Measurements from ENCODE around the gene ABCF2.

The ABCF2 gene

DNA sequence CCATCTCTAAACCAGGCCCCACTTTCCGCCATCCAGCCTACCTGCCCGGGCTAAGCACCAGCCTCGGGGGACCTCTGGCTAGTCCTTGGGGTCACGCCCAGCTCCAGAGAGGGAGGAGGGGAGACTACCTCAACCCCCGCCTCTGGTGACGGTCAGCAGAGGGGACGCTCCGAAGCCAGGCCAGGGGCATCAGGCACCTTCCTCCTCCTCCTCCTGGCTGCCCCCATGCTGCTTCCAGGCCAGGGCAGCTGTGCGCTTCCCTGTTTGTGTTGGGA, 25.5 kb upstream of the ABCF2 start:
- DNase-seq, result no peak

DNA sequence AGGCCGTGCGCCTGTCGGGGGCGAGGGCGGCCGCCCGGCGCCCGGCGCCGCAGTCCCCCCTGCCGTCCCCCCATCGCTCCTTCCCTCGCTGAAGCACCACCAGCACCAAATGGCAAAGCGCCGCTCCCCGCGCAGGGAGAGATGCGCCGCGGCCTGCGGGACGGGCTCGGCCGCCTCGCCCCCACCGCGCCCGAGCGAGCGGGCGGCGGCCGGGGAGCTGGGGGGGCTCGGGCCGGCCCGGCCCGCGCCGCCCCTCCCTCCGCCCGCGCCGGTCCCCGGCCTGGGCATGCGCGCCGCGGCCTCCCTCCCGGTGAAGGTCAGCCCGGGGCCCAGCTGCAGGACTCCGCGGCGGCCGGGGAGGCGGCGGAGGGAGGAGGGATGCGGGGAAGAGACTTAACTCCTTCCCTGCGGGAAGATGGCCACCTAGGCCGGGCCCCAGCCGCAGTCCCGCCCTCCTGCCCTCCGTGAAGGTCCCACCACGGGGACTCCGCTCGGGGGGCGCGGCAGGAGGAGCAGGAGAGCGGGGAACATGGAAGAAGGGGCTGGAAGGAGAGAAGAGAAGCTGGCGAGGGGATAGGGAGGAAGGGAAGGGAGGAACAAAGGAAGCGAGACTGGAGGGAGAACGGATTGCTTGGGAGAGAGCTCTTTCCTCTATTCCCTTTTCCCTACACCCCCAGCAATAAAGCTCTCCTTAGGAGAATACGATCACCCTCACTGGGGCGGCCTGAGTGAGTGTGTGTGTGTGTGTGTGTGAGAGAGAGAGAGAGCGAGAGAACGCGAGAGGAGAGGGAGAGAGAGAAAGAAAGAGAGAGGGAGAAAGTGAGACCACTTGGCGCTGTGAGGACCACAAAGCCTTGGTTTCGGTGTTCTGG, 24.9 kb upstream of the ABCF2 start:
- DNase-seq, result peak; percentile 92

DNA sequence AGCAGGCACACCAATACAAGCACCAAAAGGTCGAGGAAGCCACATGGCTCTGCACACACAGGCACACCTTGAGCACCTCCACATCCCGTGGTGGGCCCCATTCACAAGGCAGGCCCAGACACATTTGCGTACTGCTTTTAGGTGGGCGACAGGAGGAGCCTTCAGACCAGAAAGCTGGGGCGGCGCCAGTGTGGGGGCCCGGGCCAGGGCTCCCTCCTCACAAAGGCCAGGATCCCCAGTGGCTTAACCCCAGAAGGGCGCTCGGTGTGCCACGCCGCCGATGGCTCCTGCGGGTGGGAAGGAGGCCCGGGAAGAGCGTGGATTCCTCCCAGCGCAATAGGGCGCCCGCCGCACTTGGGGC, 24.3 kb upstream of the ABCF2 start:
- DNase-seq, result peak; percentile 79

DNA sequence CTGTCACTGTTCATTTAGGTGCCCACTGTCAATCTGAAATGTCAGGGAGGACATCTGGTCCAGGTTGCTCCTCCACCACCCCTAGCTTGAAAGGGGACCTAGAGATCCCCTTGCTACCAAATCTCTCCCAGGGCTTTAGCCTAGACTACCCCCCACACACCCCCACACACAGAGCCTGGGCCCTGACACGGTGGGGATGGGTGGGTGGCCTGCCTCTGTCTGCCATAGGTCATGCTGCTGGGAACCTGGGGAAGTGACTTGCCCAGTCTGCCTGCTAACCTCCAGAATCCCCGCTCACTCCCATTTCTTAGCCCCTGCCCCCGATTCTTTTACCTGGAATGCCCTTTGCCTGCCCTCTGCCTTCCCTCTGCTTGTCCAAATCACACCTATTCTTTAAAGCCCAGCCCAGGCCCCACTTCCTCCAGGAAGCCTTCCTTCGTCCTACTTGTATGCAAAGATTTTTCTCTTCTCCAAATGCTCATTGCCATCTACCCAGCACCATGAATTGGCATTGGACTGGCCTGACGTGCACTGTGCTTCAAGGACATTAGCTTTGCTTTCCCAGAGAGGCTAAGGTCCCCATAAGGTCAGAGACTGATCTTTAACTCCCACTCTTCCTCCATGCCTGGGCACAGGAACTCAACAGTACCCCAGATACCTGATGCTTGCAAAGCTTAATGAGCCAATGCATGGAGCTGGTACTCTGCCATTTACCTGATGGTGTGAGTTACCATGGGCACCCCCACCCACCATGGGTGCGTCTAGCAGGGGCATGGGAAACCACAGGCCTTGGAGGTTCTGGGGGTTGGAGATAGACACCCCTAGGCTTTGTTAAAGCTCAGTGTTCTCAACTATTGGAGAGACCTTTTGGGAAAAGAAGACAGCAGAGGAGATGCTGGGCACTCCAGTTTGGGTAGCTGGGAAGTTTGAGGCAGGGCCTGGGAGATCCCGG, 23.5 kb upstream of the ABCF2 start:
- DNase-seq, result no peak

DNA sequence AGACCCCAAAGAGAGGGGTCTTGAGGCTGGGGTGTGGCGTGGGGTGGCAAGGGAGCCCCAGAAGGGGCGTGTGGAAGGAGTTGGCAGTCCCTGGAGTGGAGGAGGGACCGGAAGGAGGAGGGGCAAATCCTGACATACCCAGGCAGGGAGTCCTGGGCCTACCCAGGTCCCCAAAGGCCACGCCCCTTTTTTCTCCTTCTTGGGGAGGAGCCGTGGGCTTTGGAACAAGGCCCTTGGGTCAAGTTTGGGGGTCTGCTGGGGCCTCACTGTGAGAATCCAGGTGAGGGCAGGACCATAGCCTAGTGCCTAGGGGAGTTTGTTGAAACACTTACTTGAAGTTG, 22.7 kb upstream of the ABCF2 start:
- peak; percentile 77 for DNase-seq

DNA sequence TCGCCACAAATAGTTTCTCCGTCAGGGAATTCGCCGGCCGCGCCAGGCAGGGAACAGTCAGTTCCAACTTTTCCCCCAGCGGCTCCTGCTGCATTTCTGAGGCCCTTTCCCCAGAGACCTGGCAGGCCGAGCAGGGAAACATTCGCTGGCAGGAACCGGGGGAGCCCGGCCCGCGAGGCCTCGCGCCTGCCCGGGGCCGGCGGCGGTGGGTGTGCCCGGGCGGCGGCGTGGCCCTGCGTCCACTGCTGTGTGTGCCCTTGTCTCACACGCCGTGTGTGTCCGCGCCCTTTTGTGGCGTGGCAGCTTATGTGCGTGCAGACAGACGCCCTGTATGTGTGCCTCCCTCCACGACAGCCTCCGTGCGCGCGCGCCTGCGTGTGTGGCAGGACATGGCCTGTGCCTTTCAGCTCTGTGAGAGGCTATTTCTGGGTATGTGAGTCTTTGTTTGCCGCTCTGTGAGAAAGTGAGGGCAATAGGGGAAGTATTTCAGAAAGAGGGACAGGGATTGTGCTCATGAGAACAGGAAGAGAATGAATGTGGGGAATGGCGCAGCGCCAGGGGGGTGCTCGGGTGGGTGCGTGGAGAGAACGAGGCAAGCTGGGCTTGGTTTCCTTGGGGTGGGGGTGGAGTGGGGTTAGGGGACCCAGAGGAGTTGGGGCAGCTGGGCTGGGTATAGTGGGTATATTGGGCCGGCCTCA, 22.2 kb upstream of the ABCF2 start:
- peak; percentile 82 for DNase-seq

DNA sequence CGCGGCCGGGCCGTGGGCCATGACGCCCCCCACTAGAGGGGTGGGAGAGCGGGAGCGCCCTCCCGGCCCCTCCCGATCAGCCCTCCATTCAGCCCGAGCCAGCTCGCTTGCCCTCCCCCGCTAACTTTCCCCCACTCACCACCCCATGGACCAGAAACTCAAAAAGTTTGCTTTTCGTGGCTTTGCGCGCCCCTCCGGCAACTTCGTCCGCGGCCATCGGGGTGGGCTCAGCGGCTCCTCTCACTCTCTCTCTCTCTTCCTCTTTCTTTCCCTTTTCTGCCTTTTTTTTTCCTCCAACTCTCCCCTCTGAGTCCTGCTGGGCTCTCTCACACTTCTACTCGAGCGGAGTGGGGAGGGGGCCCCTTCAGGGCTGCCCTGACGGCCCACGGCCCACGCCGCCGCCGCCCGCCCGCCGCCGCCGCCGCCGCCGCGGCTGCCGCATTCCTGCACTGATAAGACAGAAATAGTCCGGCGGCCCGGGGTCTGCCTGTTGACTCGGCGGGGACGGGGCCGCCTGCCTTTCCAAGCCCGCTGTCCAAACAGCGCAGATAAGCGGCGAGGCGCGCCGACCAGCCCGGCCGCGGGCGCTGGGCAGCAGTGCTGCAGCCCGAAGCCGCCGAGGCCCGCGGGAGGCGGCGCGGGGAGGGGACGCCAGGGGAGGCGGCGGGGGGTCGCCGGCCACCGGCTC, 21.5 kb upstream of the ABCF2 start, which contains the start of gene SMARCD3:
Gene SMARCD3, minus strand, starts transcription at position 349 of the 688 bp plus-strand sequence. Its CDS starts 132 bp downstream, at position 217.
- DNase-seq, result peak; percentile 87

DNA sequence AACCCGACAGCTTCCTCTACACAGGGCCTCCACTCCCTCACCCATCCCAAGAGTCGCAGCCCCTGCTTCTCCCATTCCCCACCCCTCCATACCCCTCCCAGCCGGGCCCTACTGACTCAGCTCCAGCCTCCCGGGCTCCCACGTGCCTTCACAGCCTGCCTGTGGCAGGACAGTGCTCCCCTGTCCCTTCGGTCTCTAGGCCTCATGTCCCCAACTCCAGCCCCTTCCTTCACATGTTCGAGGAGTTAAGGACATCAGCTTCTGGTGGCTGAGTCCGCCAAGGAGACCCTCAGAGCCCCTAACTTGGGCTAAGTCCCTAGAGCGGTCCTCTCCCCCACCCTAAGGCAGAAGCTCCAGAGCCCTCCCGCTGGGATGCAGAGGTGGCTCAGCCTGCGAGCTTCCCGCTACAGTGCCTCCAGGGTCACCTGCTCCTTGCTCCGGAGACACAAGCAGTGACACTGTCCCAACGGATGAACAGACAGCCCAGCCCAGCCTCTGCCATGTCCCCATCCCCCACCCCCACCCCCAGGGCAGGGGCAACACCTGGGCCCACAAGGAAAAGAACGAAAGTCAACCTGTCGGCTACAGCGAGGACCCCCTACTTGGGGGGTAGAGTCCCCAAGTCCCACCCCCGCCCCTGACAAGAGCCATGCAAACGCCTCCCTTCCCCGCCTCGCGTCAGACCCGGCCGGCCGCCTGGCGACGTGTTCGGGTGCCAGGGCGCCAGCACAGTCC, 20.8 kb upstream of the ABCF2 start:
- DNase-seq, result peak; percentile 63

DNA sequence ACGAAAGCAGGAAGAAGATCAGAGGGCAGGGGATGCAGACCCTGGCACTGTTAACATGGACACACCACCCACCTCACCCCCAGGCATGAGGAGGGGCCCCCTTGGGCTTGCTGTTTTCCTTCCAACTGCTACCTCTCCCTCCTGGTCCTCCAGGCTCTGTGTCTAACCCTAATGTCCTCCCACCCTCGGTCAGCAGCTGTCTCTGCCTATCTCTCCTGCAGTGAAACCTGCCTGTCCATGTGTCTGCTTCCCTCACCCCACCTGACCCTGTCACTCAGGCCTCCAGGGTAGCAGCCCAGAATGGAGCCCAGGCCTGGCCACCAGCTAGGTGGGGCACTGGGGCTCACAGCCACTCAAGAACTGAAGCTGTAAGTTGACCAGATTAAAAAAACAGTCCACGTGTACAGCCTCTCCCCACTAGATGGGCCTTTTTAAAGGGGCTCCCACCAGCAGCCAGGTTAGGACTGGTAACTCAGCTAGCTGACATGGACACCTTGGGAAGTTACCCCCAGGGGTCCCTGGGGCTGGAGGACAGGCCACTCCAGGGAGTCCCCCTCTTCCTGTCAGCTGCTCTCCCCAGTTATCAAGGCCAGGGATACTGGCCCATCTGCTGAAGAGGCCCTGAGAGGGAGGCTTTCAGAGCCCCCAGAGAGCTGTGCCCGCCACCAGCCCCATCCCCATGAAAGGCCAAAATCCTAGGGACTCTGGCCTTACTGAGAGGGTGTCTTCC, 20.0 kb upstream of the ABCF2 start:
- peak; percentile 87 for DNase-seq

DNA sequence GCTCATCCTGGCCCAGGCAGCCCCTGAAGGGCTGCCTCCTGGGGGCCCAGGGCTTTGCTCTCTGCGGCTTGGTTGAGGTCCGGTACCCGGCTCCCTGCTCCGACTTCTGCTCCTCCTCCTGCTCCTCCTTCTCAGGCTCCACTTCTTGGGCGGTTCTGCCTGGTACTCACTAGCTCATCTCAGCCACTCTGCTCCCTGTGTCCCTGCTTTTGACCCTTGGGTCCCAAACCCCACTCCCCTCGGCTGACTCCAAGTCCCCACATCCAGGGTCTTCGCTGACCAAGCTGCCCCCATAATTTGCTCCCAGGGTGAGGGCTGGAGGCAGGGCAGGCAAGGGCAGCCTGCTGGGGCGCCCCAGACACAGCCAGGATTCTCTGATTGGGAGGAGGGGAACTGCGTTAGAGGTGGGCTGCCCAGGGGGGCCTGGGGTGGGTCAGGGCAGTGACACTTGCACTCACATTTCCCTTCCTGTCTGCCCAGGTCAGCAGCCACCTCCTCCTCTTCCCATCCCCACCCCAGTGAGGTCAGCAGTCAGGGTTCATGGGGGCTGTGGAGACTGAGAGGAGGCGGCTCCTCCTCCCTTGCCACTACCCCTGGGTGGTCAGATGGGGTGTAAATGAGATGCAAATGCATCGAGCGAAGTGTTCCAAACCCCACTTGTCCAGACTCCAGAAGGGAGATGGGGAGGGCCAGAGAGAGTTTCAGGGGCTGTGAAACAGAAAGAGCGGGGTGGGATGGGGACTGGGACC, 19.3 kb upstream of the ABCF2 start:
- DNase-seq, result no peak

DNA sequence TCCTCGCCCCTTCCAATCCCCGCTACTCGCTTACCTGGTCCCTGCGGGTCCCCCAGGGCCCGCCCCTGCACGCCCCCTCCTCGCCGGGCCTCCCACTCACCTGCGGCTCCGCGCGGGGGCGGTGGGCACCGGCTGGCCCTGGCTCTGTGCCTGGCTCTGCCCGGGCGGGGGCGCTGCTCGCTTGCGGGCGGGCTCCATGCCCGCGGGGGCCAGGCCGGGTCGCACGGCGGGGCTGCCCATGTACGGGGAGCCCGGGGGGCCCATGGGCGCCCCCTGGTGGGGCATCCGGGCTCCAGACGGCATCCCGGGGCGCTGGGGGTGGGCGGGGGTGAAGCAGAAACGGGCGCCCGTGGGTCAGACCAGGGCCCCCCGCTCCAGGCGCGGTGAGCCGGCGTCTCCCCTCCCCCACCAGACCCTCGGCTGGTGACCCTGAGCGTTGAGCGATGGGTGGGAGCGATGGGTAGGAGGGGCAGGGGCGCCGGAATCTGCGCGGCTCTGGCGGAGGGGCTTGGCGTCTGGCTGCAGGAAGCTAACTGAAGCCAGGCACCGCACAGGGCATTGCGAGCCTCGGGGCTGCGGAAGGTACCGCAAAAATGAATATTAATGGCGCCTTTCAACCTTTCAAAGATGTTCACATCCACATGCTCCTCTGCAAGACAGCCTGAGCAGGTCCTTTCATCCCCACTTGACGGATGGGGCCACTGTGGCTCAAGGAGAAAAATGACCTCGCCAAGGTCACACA, 18.5 kb upstream of the ABCF2 start:
- DNase-seq, result peak; percentile 62

DNA sequence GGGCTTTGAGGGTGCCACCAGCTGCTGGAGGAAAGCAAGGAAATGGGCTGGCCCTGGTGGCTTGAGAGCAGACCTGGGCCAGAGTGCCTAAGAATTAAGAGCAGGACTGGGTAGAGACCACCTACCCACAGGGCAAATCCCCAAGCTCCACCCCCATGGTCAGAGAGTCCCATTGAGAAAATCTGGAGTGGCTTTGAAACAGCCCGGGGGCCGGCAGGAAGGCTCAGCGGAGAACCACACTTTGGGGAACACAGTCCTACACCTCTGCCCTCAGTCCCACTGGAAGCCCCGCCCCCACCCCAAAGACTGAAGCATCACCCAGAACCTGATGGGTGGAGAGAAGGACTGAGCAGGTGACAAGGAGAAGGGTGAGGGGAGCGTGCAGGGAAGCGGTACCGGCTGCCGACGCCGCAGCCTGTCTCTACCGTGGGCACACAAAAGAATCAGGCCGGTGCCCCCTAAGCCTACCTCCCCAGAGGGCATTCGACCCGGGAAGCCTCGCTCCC, 17.9 kb upstream of the ABCF2 start:
- no peak for DNase-seq

DNA sequence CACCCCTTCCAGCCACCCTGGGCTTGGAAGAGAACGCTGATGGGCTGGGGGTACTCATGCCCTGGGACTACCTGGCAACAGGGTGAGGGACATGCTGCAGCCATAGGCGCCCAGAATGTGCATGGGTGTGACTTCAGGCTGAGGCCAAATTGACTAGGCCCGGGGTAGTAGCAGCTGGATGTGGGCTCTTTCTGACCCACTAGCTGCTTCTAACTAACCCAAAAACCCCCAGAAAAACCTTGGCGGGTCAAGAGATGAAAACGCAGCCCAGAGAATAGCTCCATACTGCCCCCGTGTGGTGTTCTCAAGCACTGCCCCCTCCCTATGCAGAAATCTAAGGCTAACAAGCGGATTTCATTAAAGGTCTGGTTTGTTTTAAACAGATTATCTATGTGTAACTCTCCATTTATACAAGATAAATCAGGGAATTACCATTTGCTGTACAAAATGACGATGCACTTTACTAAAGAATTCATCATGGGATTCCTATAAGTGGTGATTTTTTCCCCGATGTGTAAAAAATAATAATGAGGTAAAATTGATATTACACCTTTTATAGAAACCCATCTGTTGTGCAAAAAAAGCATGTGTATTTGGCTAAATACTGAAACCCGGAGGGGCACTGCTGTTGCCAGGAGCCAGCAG, 17.3 kb upstream of the ABCF2 start:
- DNase-seq, result no peak

DNA sequence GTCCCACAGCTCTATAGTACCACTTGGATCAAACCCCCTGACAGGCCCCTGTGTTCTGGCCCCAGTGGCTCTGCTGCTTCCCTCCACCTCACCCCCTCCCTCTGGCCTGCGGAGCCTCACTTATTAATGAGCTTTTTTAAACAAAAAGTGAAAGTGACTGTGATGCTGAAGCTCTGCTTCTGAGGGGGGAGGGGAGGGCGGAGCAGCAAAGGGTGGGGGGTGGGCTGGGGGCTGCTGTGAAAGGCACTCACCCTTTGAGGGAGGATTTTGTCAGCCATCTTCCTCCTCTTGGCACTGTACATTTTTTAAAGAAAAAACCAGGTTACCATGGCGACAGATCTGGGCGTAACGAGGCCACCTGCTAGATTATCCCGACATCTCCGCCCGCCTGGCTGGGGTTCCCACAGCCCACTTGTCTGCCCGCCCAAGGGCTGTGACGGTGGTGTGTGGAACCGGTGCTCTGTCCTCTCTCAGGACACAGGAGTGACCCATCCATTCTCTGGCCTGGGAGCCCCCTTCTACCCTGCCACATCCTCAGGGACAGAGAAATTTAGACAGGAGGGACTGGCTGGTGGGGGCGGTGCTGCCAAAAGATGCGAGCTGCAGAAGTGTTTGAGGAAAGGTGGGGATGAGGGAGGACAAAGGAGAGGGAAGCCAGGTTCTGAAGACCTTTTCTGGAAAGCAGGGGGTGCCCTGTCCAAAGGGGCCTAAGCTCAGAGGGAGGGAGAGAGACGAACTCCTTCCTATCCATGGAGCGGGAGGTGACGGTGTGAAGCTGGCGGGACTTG, 16.6 kb upstream of the ABCF2 start:
- DNase-seq, result no peak

DNA sequence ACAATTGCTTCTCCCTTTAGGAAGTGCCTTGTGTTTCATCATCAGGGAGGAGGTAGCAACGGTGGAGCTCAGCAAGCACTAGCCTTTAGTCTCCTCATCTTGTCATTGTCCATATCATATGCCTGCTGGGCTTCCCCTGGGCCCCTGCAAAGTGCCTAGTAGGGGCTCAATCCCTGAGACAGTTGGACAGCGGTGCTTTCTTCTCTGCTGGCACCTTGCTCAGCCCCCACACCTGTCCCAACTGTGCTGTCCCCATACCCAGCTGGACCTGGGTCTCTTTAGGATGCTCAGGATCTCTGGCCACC, 16.0 kb upstream of the ABCF2 start:
- no peak for DNase-seq

DNA sequence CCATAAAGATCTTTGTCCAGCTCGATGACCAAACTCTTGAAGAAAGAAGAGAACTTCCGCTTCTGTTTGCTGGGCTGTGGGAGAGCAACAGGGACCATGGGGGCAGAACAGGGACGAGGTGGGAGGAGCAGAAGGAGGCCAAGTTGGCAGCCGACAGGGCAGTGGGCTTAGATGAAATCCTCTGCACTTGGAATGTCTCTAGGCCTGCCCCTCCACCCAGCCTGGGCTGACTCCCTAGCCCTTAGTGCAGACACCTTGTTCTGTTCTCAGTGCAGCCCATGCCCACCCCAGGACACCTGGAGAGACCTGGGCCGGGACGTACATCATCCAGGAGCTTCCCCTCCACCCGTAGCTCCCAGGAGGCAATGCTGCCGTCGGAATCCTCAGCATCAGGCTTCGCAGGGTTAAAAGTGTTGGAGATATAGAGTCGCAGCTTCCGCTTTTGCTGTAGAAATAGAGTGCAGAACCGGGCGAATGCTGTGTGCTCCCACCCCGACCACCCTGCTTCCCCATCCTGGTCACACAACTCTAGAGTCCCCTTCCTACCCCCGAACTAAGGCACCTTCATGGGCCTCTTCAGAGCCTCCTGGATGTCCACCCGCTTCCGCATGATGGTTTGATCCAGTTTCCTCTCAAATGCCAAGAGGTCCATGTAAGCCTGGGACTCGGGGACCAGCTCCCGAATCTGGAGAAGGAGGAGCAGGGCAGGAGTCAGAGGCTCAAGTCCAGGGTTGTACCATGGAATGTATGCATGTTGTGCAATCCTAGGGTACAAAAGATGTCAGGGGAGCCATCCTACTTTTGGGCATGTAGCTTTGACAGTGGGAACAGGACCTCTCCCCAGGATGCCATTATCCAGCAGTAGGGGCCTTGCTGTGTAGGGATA, 15.4 kb upstream of the ABCF2 start:
- no peak for DNase-seq

DNA sequence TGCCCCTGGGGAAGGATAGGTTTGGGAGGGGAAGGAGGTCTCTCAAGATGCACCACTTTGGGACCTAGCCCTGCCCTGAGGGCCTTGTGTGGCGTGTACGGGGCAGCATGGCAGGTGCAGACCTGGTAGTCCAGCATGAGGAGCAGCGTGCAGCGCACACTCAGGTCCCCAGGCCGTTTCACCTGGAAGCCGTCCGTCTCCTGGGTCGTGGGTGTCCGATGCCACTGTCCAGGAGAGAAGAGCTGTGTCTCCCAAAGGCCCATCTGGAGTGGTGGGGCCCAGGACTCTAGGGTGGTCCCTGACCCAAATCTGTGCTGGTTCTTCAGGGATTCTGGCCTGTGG, 14.7 kb upstream of the ABCF2 start:
- DNase-seq, result no peak
